Colonic mucosa (tissue), 4 donors: ENCODE results near the gene GRM1. TPM values are rescaled to one million over a fixed set of nuclear protein-coding genes. Genes with fewer than 3 reads are reported as not detected.

Experiments
- DNase-seq: peaks from one replicate; pipeline ENCODE4 v3.0.0-alpha.2; 2020
- H3K27ac ChIP-seq: fragments of 200-600 bp; one replicate; pipeline ENCODE4 v1.8.0; 2021
- H3K27me3 ChIP-seq: fragments of 200-600 bp; one replicate; pipeline ENCODE4 v1.8.0; 2021
- H3K36me3 ChIP-seq: fragments of 200-600 bp; one replicate; pipeline ENCODE4 v1.8.0; 2021
- H3K4me1 ChIP-seq: fragments of 200-600 bp; one replicate; pipeline ENCODE4 v1.8.0; 2021; ENCODE audit warnings: mild to moderate bottlenecking
- H3K4me3 ChIP-seq: fragments of 200-600 bp; one replicate; pipeline ENCODE4 v1.8.0; 2021
- H3K9ac ChIP-seq, 2 donors: one replicate each; pipeline ENCODE4 v1.7.0; 2013; ENCODE audit warnings: control low read depth in 2 of 2, low read depth in 2 of 2, low read length in 2 of 2
- H3K9me3 ChIP-seq: fragments of 200-600 bp; one replicate; pipeline ENCODE4 v1.8.0; 2021
- CTCF ChIP-seq: fragments of 200-600 bp; IDR thresholded peaks from one replicate; pipeline ENCODE4 v1.8.0; 2022; ENCODE audit warnings: antibody characterized with exemption, mild to moderate bottlenecking
- intact Hi-C: fragments of 100-400 bp; cut with DNase I; formaldehyde crosslinking; loops from one replicate; pipeline ENCODE4 v1.14.1; 2022
- total RNA-seq, 2 donors: library from RNA; stranded (reverse); fragmentation: NEBNext Ultra II Directional in 1 of 2; extraction: Animal tissue kit (Norgen Biotek cat#: 25700) in 1 of 2; gene quantifications; one replicate each; pipeline ENCODE4 v1.2.1, GENCODE V29; 2021
- donor health status: healthy.
- donor health status: DM: no; HTN: no; CAD: no.
- donor health status: DM: no; HTN: no; CAD: no.

The GRM1 gene
- total RNA-seq, 2 donors from 2014 or later, result 0.11 TPM; not detected in 1

- H3K9ac ChIP-seq, result no peak overlapping the region
- H3K27me3 ChIP-seq, result no peaks in the 10 kb centered on the region
- intact Hi-C loops, result no loop called here
- H3K4me1 ChIP-seq, result no peaks in the 10 kb centered on the region
- DNase-seq, result no peak
- no peaks in the 10 kb centered on the region for H3K9me3 ChIP-seq
- no peak for TF ChIP-seq CTCF
- no peaks in the 10 kb centered on the region for H3K36me3 ChIP-seq
- H3K27ac ChIP-seq, result no peak overlapping the region
- no peak overlapping the region for H3K4me3 ChIP-seq
These were observed 173.7 kb downstream of the GRM1 start for GRCh38 chr6:146202570-146202969.

- intact Hi-C loops, result no loop called here
- no peaks in the 10 kb centered on the region for H3K27me3 ChIP-seq
- H3K27ac ChIP-seq, result no peak overlapping the region
- DNase-seq, result no peak
- H3K4me1 ChIP-seq, result no peaks in the 10 kb centered on the region
- no peak overlapping the region for H3K9ac ChIP-seq
- no peaks in the 10 kb centered on the region for H3K9me3 ChIP-seq
- H3K4me3 ChIP-seq, result no peak overlapping the region
- no peak for TF ChIP-seq CTCF
- no peaks in the 10 kb centered on the region for H3K36me3 ChIP-seq
These were observed 181.1 kb downstream of the GRM1 start for GRCh38 chr6:146209942-146210341.

- H3K27me3 ChIP-seq, result no peaks in the 10 kb centered on the region
- H3K36me3 ChIP-seq, result no peaks in the 10 kb centered on the region
These were observed 181.7 kb downstream of the GRM1 start for GRCh38 chr6:146210406-146211083.

GRCh38 chr6:146211646-146212045, 182.8 kb downstream of the GRM1 start:
- Histone ChIP-seq H3K4me1 (no peaks in the 10 kb centered on the region), H3K9ac (no peak overlapping the region), H3K36me3 (no peaks in the 10 kb centered on the region), H3K27ac (no peak overlapping the region), H3K9me3 (no peaks in the 10 kb centered on the region), H3K4me3 (no peak overlapping the region), H3K27me3 (no peaks in the 10 kb centered on the region)
- TF ChIP-seq CTCF, result no peak
- no peak for DNase-seq
- intact Hi-C loops, result no loop called here

More at GRCh38 chr6:146210406-146211083, 181.7 kb downstream of the GRM1 start:
- no peak for DNase-seq
- Histone ChIP-seq H3K27ac (no peak overlapping the region), H3K4me3 (no peak overlapping the region), H3K4me1 (no peaks in the 10 kb centered on the region), H3K9ac (no peak overlapping the region), H3K9me3 (no peaks in the 10 kb centered on the region)
- intact Hi-C loops, result no loop called here
- no peak for TF ChIP-seq CTCF

DNA sequence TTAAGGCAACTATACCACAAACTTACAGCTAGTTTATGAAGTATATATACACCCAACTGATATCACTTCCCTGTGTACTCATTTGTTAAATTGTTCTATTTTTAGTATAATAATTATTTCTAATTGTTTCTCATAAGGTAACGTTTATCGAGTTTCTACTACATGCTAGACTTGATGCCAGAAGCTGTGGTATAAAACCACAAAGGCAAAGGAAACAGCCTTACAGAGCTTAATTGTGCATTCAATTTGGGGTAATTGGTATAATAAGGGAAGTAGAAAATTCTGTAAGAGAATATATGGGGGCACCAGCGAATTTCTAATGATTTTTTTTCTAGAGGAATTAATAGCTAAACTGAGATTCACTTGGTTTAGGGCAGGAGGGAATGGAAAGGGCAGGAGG, 183.9 kb downstream of the GRM1 start:
- Histone ChIP-seq H3K4me3 (no peak overlapping the region), H3K36me3 (no peaks in the 10 kb centered on the region), H3K4me1 (no peaks in the 10 kb centered on the region), H3K9ac (no peak overlapping the region), H3K27me3 (no peaks in the 10 kb centered on the region), H3K9me3 (no peaks in the 10 kb centered on the region), H3K27ac (no peak overlapping the region)
- no peak for TF ChIP-seq CTCF
- no peak for DNase-seq
- intact Hi-C loops, result no loop called here
